IMR-90 (cell line): ENCODE measurements around the gene WBP2. TPM values are rescaled to one million over a fixed set of nuclear protein-coding genes. Genes with fewer than 3 reads are reported as not detected.
A peak's percentile ranks its signal among the peaks of the same experiment; 100 is the strongest.

Experiments
- ATAC-seq: fragments of 200-7000 bp; cut with Tn5 transposase; 2 replicates; pipeline ENCODE4 v1.9.1; 2020; ENCODE audit warnings: low read depth, mild to moderate bottlenecking, moderate library complexity
- BruUV-seq: library from RNA; stranded (reverse); fragments of 400-500 nt; replicated peaks from 2 replicates; lab custom pipeline; 2021; lab: Mats Ljungman, UMichigan
- CTCF ChIA-PET: fragments of 300-600 bp; formaldehyde crosslinking; extraction: SDS; loops from one replicate; lab custom pipeline; 2021; ENCODE audit warnings: antibody characterized with exemption; lab: Yijun Ruan, JAX
- POLR2A ChIA-PET: fragments of 300-600 bp; sonication (Branson Sonifier 250); formaldehyde crosslinking; loops from one replicate; lab custom pipeline; 2022; ENCODE audit warnings: antibody characterized with exemption; ENCODE audit not compliant: unreplicated experiment; lab: Charles Lee
- DNase-seq: peaks from one replicate; pipeline ENCODE4 v3.0.0; 2013
- H2AFZ ChIP-seq: replicated peaks from 2 replicates; pipeline ENCODE3; 2013; ENCODE audit warnings: low read length, mild to moderate bottlenecking; ENCODE audit not compliant: poor library complexity
- H2AK5ac ChIP-seq: 2 replicates; pipeline ENCODE4 v1.6.1; 2013; ENCODE audit warnings: low read depth, low read length, inconsistent platforms
- H2AK9ac ChIP-seq: replicated peaks from 2 replicates; pipeline ENCODE3; 2013; ENCODE audit warnings: mild to moderate bottlenecking, low read depth, low read length, moderate library complexity; ENCODE audit not compliant: poor library complexity
- H2BK120ac ChIP-seq: 2 replicates; pipeline ENCODE4 v1.6.1; 2013; ENCODE audit warnings: low read depth, low read length, inconsistent platforms
- H2BK15ac ChIP-seq: 3 replicates; pipeline ENCODE4 v1.6.1; 2013; ENCODE audit warnings: low read depth, low read length, inconsistent platforms
- H2BK20ac ChIP-seq: 2 replicates; pipeline ENCODE4 v1.6.1; 2013; ENCODE audit warnings: low read depth, mild to moderate bottlenecking, inconsistent platforms, low read length, moderate library complexity
- H2BK5ac ChIP-seq: 2 replicates; pipeline ENCODE4 v1.6.1; 2013; ENCODE audit warnings: mild to moderate bottlenecking, low read depth, low read length, inconsistent platforms; ENCODE audit not compliant: poor library complexity, severe bottlenecking
- H3K14ac ChIP-seq: replicated peaks from 2 replicates; pipeline ENCODE4 v1.6.1; 2013; ENCODE audit warnings: low read depth, low read length, inconsistent platforms
- H3K18ac ChIP-seq: 2 replicates; pipeline ENCODE4 v1.6.1; 2013; ENCODE audit warnings: low read depth, low read length, control low read depth
- H3K23ac ChIP-seq: 2 replicates; pipeline ENCODE4 v1.6.1; 2013; ENCODE audit warnings: low read depth, low read length, inconsistent platforms
- H3K27ac ChIP-seq: 2 replicates; pipeline ENCODE4 v1.5.1; 2013; ENCODE audit warnings: mild to moderate bottlenecking, control low read depth, low read length; ENCODE audit not compliant: insufficient read depth
- H3K27me3 ChIP-seq: 2 replicates; pipeline ENCODE4 v1.6.1; 2013; ENCODE audit warnings: low read length; ENCODE audit not compliant: control insufficient read depth, insufficient read depth
- H3K36me3 ChIP-seq: 2 replicates; pipeline ENCODE4 v1.6.1; 2013; ENCODE audit warnings: low read length, mixed read lengths; ENCODE audit not compliant: control insufficient read depth, insufficient read depth
- H3K4ac ChIP-seq: 2 replicates; pipeline ENCODE4 v1.6.1; 2013; ENCODE audit warnings: low read depth, low read length, inconsistent platforms
- H3K4me1 ChIP-seq: 2 replicates; pipeline ENCODE4 v1.6.1; 2013; ENCODE audit warnings: low read length, mixed read lengths; ENCODE audit not compliant: control insufficient read depth, insufficient read depth
- H3K4me2 ChIP-seq: 2 replicates; pipeline ENCODE4 v1.6.1; 2013; ENCODE audit warnings: low read depth, mild to moderate bottlenecking, control low read depth, low read length, moderate library complexity
- H3K4me3 ChIP-seq: 2 replicates; pipeline ENCODE4 v1.5.1; 2013; ENCODE audit warnings: low read depth, mild to moderate bottlenecking, control low read depth, low read length, moderate library complexity; ENCODE audit not compliant: insufficient read depth
- H3K56ac ChIP-seq: 2 replicates; pipeline ENCODE4 v1.6.1; 2013; ENCODE audit warnings: low read length, inconsistent platforms; ENCODE audit not compliant: insufficient read depth; ENCODE audit errors: extremely low read depth
- H3K79me1 ChIP-seq, 2 experiments: 2 replicates each; pipeline ENCODE4 v1.6.1; 2013; ENCODE audit warnings: low read length in 2 of 2, inconsistent platforms in 1 of 2, low read depth in 1 of 2
- H3K9ac ChIP-seq: 2 replicates; pipeline ENCODE4 v1.6.1; 2013; ENCODE audit warnings: low read depth, low read length, control low read depth
- H3K9me1 ChIP-seq: 2 replicates; pipeline ENCODE4 v1.6.1; 2013; ENCODE audit warnings: low read length, inconsistent platforms; ENCODE audit not compliant: insufficient read depth
- H3K9me3 ChIP-seq: 2 replicates; pipeline ENCODE4 v1.6.1; 2013; ENCODE audit warnings: low read length; ENCODE audit not compliant: control insufficient read depth, insufficient read depth
- H4K20me1 ChIP-seq: 2 replicates; pipeline ENCODE4 v1.6.1; 2013; ENCODE audit warnings: low read length, inconsistent platforms; ENCODE audit not compliant: insufficient read depth
- H4K5ac ChIP-seq: 2 replicates; pipeline ENCODE4 v1.6.1; 2013; ENCODE audit warnings: mild to moderate bottlenecking, low read depth, low read length, control low read depth
- H4K8ac ChIP-seq, 2 experiments: 2 replicates each; pipeline ENCODE4 v1.6.1; 2013; ENCODE audit warnings: low read depth in 2 of 2, low read length in 2 of 2, control low read depth in 1 of 2, inconsistent platforms in 1 of 2
- H4K91ac ChIP-seq: 2 replicates; pipeline ENCODE4 v1.6.1; 2013; ENCODE audit warnings: low read depth, low read length, inconsistent platforms; ENCODE audit not compliant: insufficient read depth
- BHLHE40 ChIP-seq: fragments of 150-350 bp; IDR thresholded peaks from 2 replicates; pipeline ENCODE4 v1.6.1; 2016; ENCODE audit warnings: mild to moderate bottlenecking, low read depth, low read length
- CEBPB ChIP-seq: IDR thresholded peaks from 2 replicates; pipeline ENCODE4 v1.6.1; 2012; ENCODE audit warnings: low read depth, low read length, improper control_type of control experiment
- CHD1 ChIP-seq: IDR thresholded peaks from 2 replicates; pipeline ENCODE4 v1.6.1; 2012; ENCODE audit warnings: low read depth, low read length, improper control_type of control experiment
- FOS ChIP-seq: fragments of 150-350 bp; IDR thresholded peaks from 2 replicates; pipeline ENCODE4 v1.6.1; 2016; ENCODE audit warnings: low read depth, low read length
- MAFK ChIP-seq: IDR thresholded peaks from 2 replicates; pipeline ENCODE4 v1.6.1; 2012; ENCODE audit warnings: low read depth, low read length, improper control_type of control experiment
- MAZ ChIP-seq: IDR thresholded peaks from 2 replicates; pipeline ENCODE4 v1.6.1; 2012; ENCODE audit warnings: low read depth, mild to moderate bottlenecking, low read length, improper control_type of control experiment, moderate library complexity, borderline replicate concordance
- NFE2L2 ChIP-seq: fragments of 150-350 bp; IDR thresholded peaks from 2 replicates; pipeline ENCODE4 v1.6.1; 2016; ENCODE audit warnings: low read depth, mild to moderate bottlenecking, low read length
- RAD21 ChIP-seq: IDR thresholded peaks from 2 replicates; pipeline ENCODE4 v1.6.1; 2012; ENCODE audit warnings: low read length, improper control_type of control experiment
- RCOR1 ChIP-seq: IDR thresholded peaks from 2 replicates; pipeline ENCODE4 v1.6.1; 2012; ENCODE audit warnings: mild to moderate bottlenecking, low read length, improper control_type of control experiment; ENCODE audit not compliant: insufficient replicate concordance
- RFX5 ChIP-seq: IDR thresholded peaks from 2 replicates; pipeline ENCODE4 v1.8.0; 2012; ENCODE audit warnings: low read depth, mild to moderate bottlenecking, low read length, moderate library complexity
- SMC3 ChIP-seq: fragments of 150-350 bp; IDR thresholded peaks from 2 replicates; pipeline ENCODE4 v1.6.1; 2016; ENCODE audit warnings: low read depth, mild to moderate bottlenecking, antibody characterized with exemption, low read length, moderate library complexity
- WGBS, 2 experiments: methylation state at CpG; one replicate each; pipeline versions ENCODE4 v1.1.5 to v1.1.7; 2013; ENCODE audit warnings: missing lambda C conversion rate in 2 of 2; ENCODE audit not compliant: insufficient read length in 1 of 2; ENCODE audit errors: extremely low coverage in 2 of 2; 5-methylcytosine and 5-hydroxymethylcytosine counted together
- dilution Hi-C: fragments of 300-500 bp; cut with HindIII; formaldehyde crosslinking; loops from one replicate; pipeline ENCODE4 v1.14.3; 2018; ENCODE audit warnings: low sequenced_read_pairs; ENCODE audit not compliant: unreplicated experiment
- in situ Hi-C: fragments of 300-500 bp; cut with MboI; formaldehyde crosslinking; loops from 3 replicates; pipeline ENCODE4 v1.14.3; 2019; ENCODE audit warnings: low sequenced_read_pairs, inconsistent platforms, mixed read lengths
- intact Hi-C: fragments of 100-400 bp; cut with micrococcal nuclease; formaldehyde crosslinking; loops from 2 replicates; pipeline ENCODE4 v1.10.0; 2022
- polyA plus RNA-seq, 3 experiments: library from polyadenylated mRNA; depleted of rRNA; stranded (reverse); fragments of >200 nt; gene quantifications; 2 replicates each; pipeline ENCODE4 v1.2.3, GENCODE V29; 2012; ENCODE audit warnings: low replicate concordance in 1 of 3
- total RNA-seq: library from RNA; depleted of rRNA; stranded (reverse); fragments of >200 nt; gene quantifications from 2 replicates; pipeline ENCODE4 v1.2.3, GENCODE V29; 2012
- TF ChIP-seq, protein P1 (sequence below): conservative IDR thresholded peaks from 2 replicates; pipeline ENCODE4 v1.5.1; 2012; ENCODE audit warnings: mild to moderate bottlenecking, low read depth, low read length, improper control_type of control experiment
- TF ChIP-seq, protein P2 (sequence below): fragments of 150-350 bp; IDR thresholded peaks from 2 replicates; pipeline ENCODE4 v1.6.1; 2017; ENCODE audit warnings: mild to moderate bottlenecking, antibody characterized with exemption, low read length, low read depth

Gene WBP2
- total and polyA plus RNA-seq, 2 of the 4 experiments (the other 2 are of a cell fraction): 9.0 to 35.5 TPM

DNA sequence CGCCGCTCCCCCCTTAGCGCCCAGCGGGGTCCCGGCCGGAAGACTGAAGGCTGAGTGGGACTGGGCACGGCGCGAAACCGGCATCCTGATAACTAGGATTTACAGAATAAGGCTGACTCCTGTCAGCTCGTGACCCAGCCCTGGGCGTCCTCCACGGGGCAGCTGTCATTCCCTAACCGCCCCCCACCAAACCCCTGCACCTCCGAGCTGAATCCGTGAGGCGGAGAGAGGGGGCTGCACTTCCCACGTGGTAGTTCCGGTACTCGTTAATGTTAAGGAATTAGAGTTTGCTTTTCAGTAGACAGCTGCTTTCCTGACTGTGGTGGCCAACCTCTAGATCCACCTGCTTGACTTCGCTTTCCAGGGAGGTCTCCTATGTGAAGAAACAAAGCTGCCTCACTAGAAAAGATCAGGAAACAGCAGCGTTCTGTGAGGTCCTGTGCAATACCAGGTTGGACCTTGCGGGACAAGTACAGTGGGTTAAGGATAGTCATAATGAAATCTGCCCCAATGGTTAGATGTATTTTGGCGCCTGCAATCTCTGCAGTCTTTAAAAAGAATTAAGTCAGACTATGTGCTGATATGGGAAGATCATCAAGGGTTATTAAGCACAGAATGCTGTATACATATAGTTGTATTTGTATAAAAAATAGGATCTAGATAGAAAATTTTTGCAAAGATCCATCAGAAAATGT lies 1.1 kb upstream of the WBP2 start:
- no peak overlapping the region for H3K18ac ChIP-seq
- dilution Hi-C loops: no loop called here
- peak overlapping the region; percentile 72 for H3K9ac ChIP-seq
- peak overlapping the region; percentile 6 for H2BK120ac ChIP-seq
- WGBS, 2 experiments: 5% methylated on average over 8 of the region's 24 CpGs; no CpG with 5 or more reads in 1 of the 2 experiments
- peak overlapping the region; percentile 19 for H3K23ac ChIP-seq
- TF ChIP-seq SMC3: peak; percentile 31
- TF ChIP-seq, protein P1, sequence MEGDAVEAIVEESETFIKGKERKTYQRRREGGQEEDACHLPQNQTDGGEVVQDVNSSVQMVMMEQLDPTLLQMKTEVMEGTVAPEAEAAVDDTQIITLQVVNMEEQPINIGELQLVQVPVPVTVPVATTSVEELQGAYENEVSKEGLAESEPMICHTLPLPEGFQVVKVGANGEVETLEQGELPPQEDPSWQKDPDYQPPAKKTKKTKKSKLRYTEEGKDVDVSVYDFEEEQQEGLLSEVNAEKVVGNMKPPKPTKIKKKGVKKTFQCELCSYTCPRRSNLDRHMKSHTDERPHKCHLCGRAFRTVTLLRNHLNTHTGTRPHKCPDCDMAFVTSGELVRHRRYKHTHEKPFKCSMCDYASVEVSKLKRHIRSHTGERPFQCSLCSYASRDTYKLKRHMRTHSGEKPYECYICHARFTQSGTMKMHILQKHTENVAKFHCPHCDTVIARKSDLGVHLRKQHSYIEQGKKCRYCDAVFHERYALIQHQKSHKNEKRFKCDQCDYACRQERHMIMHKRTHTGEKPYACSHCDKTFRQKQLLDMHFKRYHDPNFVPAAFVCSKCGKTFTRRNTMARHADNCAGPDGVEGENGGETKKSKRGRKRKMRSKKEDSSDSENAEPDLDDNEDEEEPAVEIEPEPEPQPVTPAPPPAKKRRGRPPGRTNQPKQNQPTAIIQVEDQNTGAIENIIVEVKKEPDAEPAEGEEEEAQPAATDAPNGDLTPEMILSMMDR: peak; percentile 57; the same call in 1 of the 2 replicates
- TF ChIP-seq CHD1: no peak
- TF ChIP-seq BHLHE40: no peak
- TF ChIP-seq, protein P2, sequence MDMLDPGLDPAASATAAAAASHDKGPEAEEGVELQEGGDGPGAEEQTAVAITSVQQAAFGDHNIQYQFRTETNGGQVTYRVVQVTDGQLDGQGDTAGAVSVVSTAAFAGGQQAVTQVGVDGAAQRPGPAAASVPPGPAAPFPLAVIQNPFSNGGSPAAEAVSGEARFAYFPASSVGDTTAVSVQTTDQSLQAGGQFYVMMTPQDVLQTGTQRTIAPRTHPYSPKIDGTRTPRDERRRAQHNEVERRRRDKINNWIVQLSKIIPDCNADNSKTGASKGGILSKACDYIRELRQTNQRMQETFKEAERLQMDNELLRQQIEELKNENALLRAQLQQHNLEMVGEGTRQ: 0 out of 2 replicates have a peak, but pooled peaks have one; percentile 7
- TF ChIP-seq MAFK: no peak
- TF ChIP-seq RAD21: peak; percentile 55; the same call in 1 of the 2 replicates
- no peak for TF ChIP-seq RFX5
- TF ChIP-seq NFE2L2: no peak
- TF ChIP-seq FOS: no peak
- TF ChIP-seq MAZ: no peak
- no peak for TF ChIP-seq CEBPB
- no peak for TF ChIP-seq RCOR1
- peak overlapping the region; percentile 35 for H2BK5ac ChIP-seq
- H3K36me3 ChIP-seq: peaks cover 4% of the 10 kb centered on the region
- H4K20me1 ChIP-seq: peaks cover 5% of the 10 kb centered on the region; the same call in 1 of the 2 replicates
- ATAC-seq: no peak
- in situ Hi-C loops: no loop called here
- peaks cover 11% of the 10 kb centered on the region for H3K4me1 ChIP-seq
- intact Hi-C loops: no loop called here
- peak overlapping the region; percentile 68 for H3K4me3 ChIP-seq
- no peaks in the 10 kb centered on the region for H3K9me3 ChIP-seq
- CTCF ChIA-PET: interaction anchor here (1.1 to 2.1 kb wide), 5 partner anchors 19 to 158 kb away, joined by 3 to 9 read pairs (median 5); no protein-coding TSS in a partner anchor
- H3K27ac ChIP-seq: peak overlapping the region; percentile 70
- H2AK5ac ChIP-seq: peak overlapping the region; percentile 31; the same call in 1 of the 2 replicates
- POLR2A ChIA-PET: interaction anchor here (1.5 kb wide), 1 partner anchor 76 kb away, joined by 6 read pairs; a partner anchor contains a TSS
- H3K56ac ChIP-seq: 0 out of 2 replicates have a peak overlapping the region, but pooled peaks have one; percentile 2
- BruUV-seq: no TSS peak
- H3K4ac ChIP-seq: peak overlapping the region; percentile 62
- H3K4me2 ChIP-seq: peak overlapping the region; percentile 78
- H4K91ac ChIP-seq: peak overlapping the region; percentile 40
- H2AFZ ChIP-seq: peak overlapping the region; percentile 94
- H3K27me3 ChIP-seq: no peaks in the 10 kb centered on the region
- no peak overlapping the region for H2BK20ac ChIP-seq
- H3K14ac ChIP-seq: no peak overlapping the region; the same call in 1 of the 2 replicates
- peak overlapping the region; percentile 75 to 77; a peak in 3 of 4 replicates for H4K8ac ChIP-seq
- H3K79me1 ChIP-seq: peaks cover 6 to 28% of the 10 kb centered on the region in 2 experiments; a peak in 3 of 4 replicates
- H2AK9ac ChIP-seq: peak overlapping the region; percentile 90
- 0 out of 2 replicates have a peak overlapping the region, but pooled peaks have one; percentile 2 for H4K5ac ChIP-seq
- peak; percentile 31 for DNase-seq
- H3K9me1 ChIP-seq: peaks cover 7% of the 10 kb centered on the region
- peak overlapping the region; percentile 82; the same call in 2 of the 3 replicates for H2BK15ac ChIP-seq
